GM13977 (cell line): ENCODE results near the gene YBX1.

ENCODE experiments used
- DNase-seq: peaks from one replicate; pipeline ENCODE4 v3.0.0; 2012; ENCODE audit warnings: low spot score
- in situ Hi-C: fragments of 300-500 bp; cut with MboI; formaldehyde crosslinking; loops from one replicate; pipeline ENCODE4 v1.12.0; 2022; ENCODE audit warnings: low sequenced_read_pairs, low pct_unique_long_range_greater_than_20kb, mixed read lengths, inconsistent platforms; ENCODE audit not compliant: unreplicated experiment
- TF ChIP-seq, protein P1 (sequence below): IDR thresholded peaks from 2 replicates; pipeline ENCODE4 v1.5.1; 2012; ENCODE audit warnings: mild to moderate bottlenecking, control low read depth; ENCODE audit not compliant: insufficient read depth; ENCODE audit errors: extremely low read depth, missing control alignments

The YBX1 gene

DNA sequence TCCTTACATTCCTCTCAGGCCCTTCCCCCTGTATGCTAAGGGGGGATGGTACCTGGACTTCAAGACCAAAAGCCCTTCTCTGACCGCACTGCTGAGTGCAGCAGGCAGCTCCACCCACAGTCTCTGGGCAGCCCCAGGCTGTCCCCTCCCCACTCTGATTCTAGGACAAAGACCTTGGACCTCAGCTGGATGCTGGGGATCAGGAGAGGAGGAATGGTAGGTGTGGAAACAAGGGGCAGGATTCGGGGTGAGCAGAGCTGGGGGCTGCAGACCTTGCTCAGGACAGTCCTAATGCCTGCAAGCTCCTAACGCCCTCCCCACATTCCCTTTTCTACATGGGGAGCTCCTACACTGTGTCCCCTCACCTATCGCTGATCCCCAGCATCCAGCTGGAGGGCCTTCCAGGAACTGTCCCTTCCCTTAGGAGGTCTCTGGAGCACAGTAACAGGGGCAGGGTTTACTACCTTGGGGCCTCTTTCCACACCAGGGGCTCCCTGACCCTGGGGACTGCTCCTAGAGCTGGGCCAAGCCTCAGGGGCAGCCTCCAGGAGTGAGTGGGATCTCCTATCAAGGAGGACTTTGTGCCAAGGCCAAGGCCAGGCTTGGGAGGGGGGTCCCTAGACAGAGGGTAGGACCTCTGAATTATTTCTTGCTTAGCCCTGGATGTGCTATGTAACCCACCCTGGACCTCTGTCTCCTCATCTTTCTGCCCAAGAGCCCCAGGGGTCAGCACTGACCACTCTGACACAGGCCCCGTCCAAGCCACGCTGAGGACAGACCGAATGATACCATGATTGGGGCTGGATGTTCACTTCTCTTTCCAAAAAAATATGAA, 52.2 kb downstream of the YBX1 start:
- DNase-seq, result no peak
- in situ Hi-C loops, result loop anchor here (25.0 kb wide), 1 partner anchor 397 kb away; the partner anchor contains the start of gene FOXJ3
- TF ChIP-seq, protein P1, sequence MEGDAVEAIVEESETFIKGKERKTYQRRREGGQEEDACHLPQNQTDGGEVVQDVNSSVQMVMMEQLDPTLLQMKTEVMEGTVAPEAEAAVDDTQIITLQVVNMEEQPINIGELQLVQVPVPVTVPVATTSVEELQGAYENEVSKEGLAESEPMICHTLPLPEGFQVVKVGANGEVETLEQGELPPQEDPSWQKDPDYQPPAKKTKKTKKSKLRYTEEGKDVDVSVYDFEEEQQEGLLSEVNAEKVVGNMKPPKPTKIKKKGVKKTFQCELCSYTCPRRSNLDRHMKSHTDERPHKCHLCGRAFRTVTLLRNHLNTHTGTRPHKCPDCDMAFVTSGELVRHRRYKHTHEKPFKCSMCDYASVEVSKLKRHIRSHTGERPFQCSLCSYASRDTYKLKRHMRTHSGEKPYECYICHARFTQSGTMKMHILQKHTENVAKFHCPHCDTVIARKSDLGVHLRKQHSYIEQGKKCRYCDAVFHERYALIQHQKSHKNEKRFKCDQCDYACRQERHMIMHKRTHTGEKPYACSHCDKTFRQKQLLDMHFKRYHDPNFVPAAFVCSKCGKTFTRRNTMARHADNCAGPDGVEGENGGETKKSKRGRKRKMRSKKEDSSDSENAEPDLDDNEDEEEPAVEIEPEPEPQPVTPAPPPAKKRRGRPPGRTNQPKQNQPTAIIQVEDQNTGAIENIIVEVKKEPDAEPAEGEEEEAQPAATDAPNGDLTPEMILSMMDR, result no peak

DNA sequence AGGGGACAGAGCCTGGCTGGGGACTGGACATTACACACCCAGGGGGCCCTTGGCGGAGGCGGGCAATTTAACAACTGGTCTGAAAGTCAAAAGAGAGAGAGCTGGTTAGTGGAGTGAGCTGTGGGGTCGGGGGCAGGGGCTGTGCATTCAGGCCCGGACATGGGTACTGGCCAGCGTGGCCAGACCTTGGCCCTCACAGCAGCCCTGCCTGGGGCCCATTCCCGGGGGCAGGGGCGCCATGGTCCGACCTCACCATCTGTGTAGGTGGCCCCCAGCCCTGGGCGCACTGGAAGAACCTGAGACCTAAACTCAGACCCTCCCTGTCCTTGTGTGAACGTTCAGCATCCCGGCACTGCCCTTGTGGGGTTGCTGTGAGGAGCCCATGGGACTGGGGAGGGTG, 52.8 kb downstream of the YBX1 start:
- in situ Hi-C loops, result loop anchor here (25.0 kb wide), 1 partner anchor 398 kb away; the partner anchor contains the start of gene FOXJ3
- TF ChIP-seq, protein P1, result no peak
- DNase-seq, result no peak

DNA sequence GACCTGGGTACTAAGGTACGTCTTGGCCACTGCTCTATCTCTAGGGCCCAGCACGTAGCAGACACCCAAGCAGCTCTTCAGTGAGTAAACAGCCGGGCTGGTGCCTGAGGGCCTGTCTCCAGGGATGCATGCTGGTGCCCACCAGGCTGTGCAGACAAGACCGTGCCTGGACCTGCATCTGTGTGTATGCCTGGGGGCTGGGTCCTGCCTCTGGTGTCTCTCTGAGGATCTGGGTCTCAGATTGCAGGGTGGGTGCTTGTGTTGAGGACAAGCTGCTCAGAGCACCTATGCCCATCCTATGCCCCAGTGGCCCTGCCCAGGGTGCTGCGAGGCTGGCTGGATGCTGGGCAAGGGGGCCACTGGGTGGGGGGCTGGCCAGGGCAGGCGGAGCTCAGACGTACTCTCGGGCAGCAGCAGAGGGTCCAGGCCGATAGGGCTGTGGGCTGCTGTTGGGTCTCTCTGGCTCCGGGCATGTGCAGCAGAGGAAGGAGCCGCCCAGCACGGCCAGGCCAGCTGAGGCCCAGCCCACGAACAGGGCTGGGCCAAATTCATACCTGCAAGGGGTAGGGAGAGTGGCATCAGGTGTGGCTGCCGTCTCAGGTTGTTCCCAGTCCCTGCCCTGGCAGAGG, 53.4 kb downstream of the YBX1 start:
- in situ Hi-C loops, result loop anchor here (25.0 kb wide), 1 partner anchor 398 kb away; the partner anchor contains the start of gene FOXJ3
- TF ChIP-seq, protein P1, result no peak
- no peak for DNase-seq

DNA sequence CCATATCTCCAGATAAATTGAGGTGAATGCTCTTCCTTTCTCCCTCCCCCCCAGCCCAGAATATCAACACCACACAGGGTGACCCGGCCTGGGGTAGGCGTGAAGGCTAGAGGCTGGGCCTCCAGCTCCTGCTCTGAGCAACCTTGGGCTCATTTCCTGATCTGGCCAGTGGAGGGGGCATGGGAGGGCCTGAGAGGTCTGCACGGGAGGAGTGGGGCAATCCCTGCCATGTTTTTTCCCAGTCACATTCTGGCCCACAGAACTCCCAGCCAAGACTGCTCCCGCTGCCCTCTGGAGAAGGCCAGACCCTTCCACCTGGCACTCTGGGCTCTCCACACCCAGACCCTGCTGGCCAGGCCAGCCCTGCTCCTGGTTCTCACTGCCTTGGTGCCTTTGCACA, 53.9 kb downstream of the YBX1 start:
- in situ Hi-C loops, result loop anchor here (25.0 kb wide), 1 partner anchor 399 kb away; the partner anchor contains the start of gene FOXJ3
- DNase-seq, result no peak

DNA sequence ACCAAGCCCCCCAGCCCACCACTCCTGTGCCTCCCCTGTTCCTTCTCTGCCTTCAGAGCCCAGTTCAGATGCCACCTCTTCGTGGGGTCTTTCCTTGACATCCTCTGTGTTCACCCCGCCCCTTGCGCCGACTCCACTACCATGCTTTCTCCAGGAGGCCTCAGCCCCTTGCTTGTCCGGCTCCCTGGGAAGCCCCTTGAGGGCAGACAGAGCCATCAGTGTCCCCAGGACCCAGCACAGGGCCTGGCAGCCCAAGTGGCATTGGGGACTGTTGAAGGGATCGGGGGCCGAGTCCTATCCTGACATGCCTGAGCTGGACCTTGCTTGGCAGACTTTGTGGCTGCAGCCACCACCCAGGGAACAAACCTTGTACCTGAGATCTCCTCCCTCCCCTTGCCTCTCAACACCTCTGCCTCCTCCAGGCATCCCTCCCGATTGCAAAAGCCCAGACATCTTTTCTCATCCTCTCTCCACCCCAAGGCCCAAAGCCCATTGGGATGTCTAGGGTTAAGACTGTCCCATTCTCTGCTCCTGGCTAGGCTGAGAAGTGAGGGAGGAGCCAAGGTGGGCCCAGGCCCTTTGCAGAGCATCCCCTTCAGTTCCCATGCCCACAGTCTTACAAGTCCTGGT, 54.5 kb downstream of the YBX1 start:
- in situ Hi-C loops, result loop anchor here (25.0 kb wide), 1 partner anchor 399 kb away; the partner anchor contains the start of gene FOXJ3
- TF ChIP-seq, protein P1, result no peak
- no peak for DNase-seq

More for the DNA sequence above, 53.9 kb downstream of the YBX1 start:
- TF ChIP-seq, protein P1, result peak; percentile 29

DNA sequence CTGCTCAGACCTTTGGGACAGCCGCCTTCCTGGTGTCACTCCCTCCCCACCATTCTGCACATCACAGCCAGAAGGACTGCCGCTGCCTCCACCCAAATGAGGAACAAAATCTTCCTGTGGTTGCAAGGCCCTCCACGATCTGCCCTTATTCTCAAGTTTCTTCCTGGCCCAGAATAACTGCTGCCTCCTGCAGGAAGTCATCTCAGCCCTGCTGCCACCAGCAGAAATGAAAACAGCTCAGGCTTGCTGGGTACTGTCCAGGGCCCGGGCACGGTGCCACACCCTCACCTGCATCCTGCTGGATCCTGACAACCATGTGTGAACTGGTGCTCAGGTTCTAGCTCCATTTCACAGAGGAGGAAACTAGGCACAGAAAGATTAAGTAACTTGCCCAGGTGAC, 55.0 kb downstream of the YBX1 start:
- in situ Hi-C loops, result loop anchor here (25.0 kb wide), 1 partner anchor 400 kb away; the partner anchor contains the start of gene FOXJ3

More for the DNA sequence above, 55.0 kb downstream of the YBX1 start:
- peak; percentile 59 for DNase-seq
- TF ChIP-seq, protein P1, result peak; percentile 15
